ENCODE data around the gene ZNF672. TPM values are rescaled to one million over a fixed set of nuclear protein-coding genes. Genes with fewer than 3 reads are reported as not detected.

Gene ZNF672
- polyA plus RNA-seq, 4 donors = 17.2 to 25.7 (median 21.3) TPM

DNA sequence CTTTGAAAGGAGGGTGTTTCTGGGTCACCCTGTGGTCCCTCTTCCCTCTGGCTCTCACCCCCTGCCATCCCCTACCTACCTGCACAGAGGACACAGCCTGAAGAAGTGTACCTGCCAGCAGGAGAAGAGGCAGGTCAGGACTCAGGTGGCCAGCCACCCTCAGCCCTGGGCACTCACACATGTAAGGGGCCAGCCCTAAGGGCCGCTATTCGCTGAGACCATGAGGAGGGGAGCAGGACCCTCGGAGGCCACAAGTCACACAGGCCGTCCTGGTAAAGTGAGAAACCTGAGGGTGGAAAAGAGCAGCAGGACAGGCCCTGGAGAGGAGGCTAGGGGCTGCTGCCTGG is 19.7 kb downstream of the ZNF672 start:
- H3K36me3 ChIP-seq (ENCODE audit: control insufficient read depth in 3 of 3, insufficient read depth in 2 of 3, low read depth in 1 of 3, low read length in 3 of 3) = peaks cover 0 to 30% (median 0%) of the 10 kb centered on the region in 3 donors
- H3K27me3 ChIP-seq (ENCODE audit: control insufficient read depth in 3 of 3, insufficient read depth in 3 of 3, low read length in 3 of 3) = no peaks in the 10 kb centered on the region
- H3K27ac ChIP-seq (ENCODE audit: low read depth in 1 of 3, low read length in 2 of 3) = peak overlapping the region in 2 of 3 donors; percentile 80 to 93
- FAIRE-seq (no peak), DNase-seq (no peak)
- peak overlapping the region; percentile 45 to 60 (median 49) for H3K4me3 ChIP-seq (ENCODE audit: low read depth in 1 of 3, low read length in 3 of 3)
- H3K4me1 ChIP-seq (ENCODE audit: control insufficient read depth in 3 of 3, insufficient read depth in 2 of 3, low read depth in 1 of 3, low read length in 2 of 3) = peaks cover 0 to 17% (median 2%) of the 10 kb centered on the region in 3 donors
- no peaks in the 10 kb centered on the region for H3K9me3 ChIP-seq (ENCODE audit: control insufficient read depth in 2 of 2, insufficient read depth in 1 of 2, low read depth in 1 of 2, low read length in 1 of 2)
- WGBS, 3 donors = 8 to 19% (median 17%) methylated on average over 4 of the region's 4 CpGs

DNA sequence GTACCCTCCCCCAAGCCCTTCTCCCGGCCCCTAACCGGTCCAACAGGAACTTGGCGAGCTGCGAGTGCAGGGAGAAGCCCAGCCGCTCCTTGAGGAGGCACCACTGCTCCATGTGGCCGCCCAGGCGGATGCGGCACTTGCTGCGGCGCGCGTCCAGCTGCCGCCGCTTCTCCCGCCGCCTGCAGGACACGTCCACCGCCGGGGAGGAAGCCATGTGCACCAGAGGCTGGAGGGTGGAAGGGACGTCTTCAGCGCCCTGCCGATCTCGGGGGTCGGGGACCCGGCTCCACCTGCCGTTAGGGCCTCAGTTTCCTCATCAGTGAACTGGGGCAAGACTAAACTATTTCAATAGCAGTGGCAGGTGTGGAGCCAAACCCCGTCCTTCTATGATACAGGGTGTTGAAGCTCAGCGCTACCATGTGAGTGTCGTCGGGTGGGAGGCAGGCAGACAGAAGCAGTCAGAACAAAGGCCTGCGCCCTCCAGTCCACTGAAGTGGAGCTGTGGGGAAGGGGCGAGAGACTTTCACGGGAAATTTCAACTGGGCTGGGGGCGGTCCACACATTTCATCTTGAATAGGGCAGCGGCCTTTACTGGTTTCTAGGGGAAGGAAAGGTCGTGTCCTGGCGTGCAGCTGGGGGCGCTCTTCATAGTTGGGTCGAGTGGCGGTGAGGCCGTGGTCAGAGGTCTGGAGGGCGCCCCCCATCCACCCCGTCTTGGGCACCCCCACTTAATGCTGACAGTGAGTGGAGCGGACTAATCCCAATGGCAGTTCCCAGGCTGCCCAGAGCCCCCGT is 20.3 kb downstream of the ZNF672 start:
- Histone ChIP-seq H3K27me3 (ENCODE audit: control insufficient read depth in 3 of 3, insufficient read depth in 3 of 3, low read length in 3 of 3) (no peaks in the 10 kb centered on the region), H3K27ac (ENCODE audit: low read depth in 1 of 3, low read length in 2 of 3) (peak overlapping the region; percentile 61 to 93 (median 80)), H3K36me3 (ENCODE audit: control insufficient read depth in 3 of 3, insufficient read depth in 2 of 3, low read depth in 1 of 3, low read length in 3 of 3) (peaks cover 0 to 25% (median 0%) of the 10 kb centered on the region in 3 donors), H3K9me3 (ENCODE audit: control insufficient read depth in 2 of 2, insufficient read depth in 1 of 2, low read depth in 1 of 2, low read length in 1 of 2) (no peaks in the 10 kb centered on the region), H3K4me3 (ENCODE audit: low read depth in 1 of 3, low read length in 3 of 3) (peak overlapping the region; percentile 45 to 60 (median 49)), H3K4me1 (ENCODE audit: control insufficient read depth in 3 of 3, insufficient read depth in 2 of 3, low read depth in 1 of 3, low read length in 2 of 3) (peaks cover 0 to 17% (median 2%) of the 10 kb centered on the region in 3 donors)
- FAIRE-seq = no peak
- DNase-seq = peak; percentile 68 to 83
- 0 to 1% (median 1%) methylated on average over 41 to 45 of the region's 45 CpGs for WGBS, 3 donors

DNA sequence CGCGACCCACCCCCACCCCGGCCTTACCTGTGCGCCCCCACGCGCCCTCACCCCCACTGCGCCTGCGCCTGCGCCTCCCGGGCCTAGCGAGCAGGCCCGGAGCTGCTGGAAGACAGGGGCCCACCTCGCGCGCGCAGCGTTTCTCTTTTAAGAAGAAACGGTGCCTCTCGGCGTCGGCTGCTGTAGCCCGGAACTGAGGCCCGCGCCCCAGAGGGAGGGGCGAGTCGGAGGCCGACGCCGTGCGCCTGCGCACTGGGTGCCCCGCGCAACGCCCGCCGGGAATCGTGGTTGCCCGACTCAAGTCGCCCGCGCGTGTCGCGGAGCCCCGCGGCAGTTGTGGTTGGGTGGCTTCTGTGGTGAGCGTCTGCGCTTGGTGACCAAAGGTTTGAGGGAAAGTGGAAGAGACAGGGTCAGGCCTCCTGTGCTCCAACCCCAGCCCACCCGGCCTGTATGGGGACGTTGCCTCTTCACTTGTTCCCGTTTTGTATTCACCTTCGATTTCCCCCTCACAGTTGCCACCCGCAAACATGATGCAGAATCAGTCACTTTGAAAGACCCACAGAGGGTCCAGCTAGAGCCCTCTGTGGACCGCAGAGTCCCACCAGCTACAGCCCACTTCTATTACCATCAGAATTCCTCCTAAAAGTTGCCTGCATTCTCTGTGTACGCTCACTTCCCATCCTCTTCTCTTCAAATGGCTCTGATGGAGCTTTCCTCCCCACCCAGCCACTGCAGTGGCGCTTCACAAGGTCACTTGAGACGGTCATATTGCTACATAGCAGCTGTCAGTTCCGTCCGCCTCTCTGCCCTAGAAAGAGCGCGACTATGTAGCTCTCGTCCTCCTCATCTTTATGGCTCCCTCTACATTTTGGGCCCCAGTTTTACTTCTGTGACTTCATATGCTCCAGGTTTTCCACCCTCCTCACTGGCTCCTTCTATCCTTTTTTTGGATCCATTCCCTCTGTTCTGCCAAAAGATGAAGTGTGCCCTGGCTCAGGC is 21.2 kb downstream of the ZNF672 start, which contains the start of gene ZNF692:
ZNF692 (minus strand) TSS at position 195 of the 999 bp plus-strand sequence. CDS start 776 bp downstream, outside the sequence.
- Histone ChIP-seq H3K4me1 (ENCODE audit: control insufficient read depth in 3 of 3, insufficient read depth in 2 of 3, low read depth in 1 of 3, low read length in 2 of 3) (peaks cover 2 to 22% (median 2%) of the 10 kb centered on the region in 3 donors), H3K27me3 (ENCODE audit: control insufficient read depth in 3 of 3, insufficient read depth in 3 of 3, low read length in 3 of 3) (no peaks in the 10 kb centered on the region), H3K36me3 (ENCODE audit: control insufficient read depth in 3 of 3, insufficient read depth in 2 of 3, low read depth in 1 of 3, low read length in 3 of 3) (peaks cover 0 to 18% (median 0%) of the 10 kb centered on the region in 3 donors), H3K27ac (ENCODE audit: low read depth in 1 of 3, low read length in 2 of 3) (peak within 1 kb of the TSS; percentile 66 to 93 (median 80)), H3K4me3 (ENCODE audit: low read depth in 1 of 3, low read length in 3 of 3) (peak within 1 kb of the TSS; percentile 49 to 65 (median 60)), H3K9me3 (ENCODE audit: control insufficient read depth in 2 of 2, insufficient read depth in 1 of 2, low read depth in 1 of 2, low read length in 1 of 2) (no peaks in the 10 kb centered on the region)
- WGBS, 3 donors = 5 to 10% (median 9%) methylated on average over 47 to 62 of the region's 62 CpGs
- FAIRE-seq (no peak), DNase-seq (peak; percentile 97 to 99)

DNA sequence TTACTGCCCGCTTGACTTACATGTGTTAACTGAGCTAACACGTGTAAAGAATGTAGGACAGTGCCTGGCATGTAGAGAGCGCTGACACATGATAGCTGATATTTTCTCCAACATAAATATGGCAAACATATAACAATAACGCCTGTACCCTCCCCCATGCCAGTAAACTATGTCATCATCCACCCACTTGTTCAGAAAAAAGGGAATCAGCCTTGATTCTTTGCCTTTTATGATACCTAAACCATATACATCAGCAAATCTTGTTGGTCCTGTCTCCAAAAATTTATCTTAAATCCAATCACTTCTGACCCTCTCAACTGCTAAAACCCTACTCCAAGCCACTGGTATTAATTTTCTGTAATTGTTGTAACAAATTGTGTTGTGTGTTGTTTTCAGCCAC is 22.0 kb downstream of the ZNF672 start:
- Histone ChIP-seq H3K27ac (ENCODE audit: low read depth in 1 of 3, low read length in 2 of 3) (no peak overlapping the region), H3K4me3 (ENCODE audit: low read depth in 1 of 3, low read length in 3 of 3) (no peak overlapping the region), H3K36me3 (ENCODE audit: control insufficient read depth in 3 of 3, insufficient read depth in 2 of 3, low read depth in 1 of 3, low read length in 3 of 3) (peaks cover 0 to 13% (median 0%) of the 10 kb centered on the region in 3 donors), H3K9me3 (ENCODE audit: control insufficient read depth in 2 of 2, insufficient read depth in 1 of 2, low read depth in 1 of 2, low read length in 1 of 2) (no peaks in the 10 kb centered on the region), H3K4me1 (ENCODE audit: control insufficient read depth in 3 of 3, insufficient read depth in 2 of 3, low read depth in 1 of 3, low read length in 2 of 3) (peaks cover 2 to 22% (median 2%) of the 10 kb centered on the region in 3 donors), H3K27me3 (ENCODE audit: control insufficient read depth in 3 of 3, insufficient read depth in 3 of 3, low read length in 3 of 3) (no peaks in the 10 kb centered on the region)
- no peak for FAIRE-seq
- 90 to 97% (median 93%) methylated on average over 4 of the region's 4 CpGs for WGBS, 3 donors
- no peak for DNase-seq

DNA sequence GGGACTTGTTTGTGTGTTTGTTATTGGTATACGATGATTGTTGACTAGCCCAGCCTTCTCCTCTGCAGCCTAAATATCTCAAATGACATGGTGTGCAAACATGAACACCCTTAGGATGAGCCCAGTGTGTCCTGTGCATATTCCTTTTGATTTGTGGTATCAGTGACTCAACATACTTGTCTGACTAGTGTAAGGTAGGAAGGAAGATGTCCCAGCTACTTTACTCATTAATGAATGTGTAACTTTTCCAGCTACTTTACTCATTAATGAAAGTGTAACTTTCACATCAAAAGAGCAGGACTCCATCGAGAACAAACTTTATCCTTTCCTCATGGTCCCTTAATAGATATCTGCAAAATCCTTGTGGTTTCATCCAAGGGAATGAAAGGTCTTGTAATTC is 23.6 kb downstream of the ZNF672 start:
- H3K27me3 ChIP-seq (ENCODE audit: control insufficient read depth in 3 of 3, insufficient read depth in 3 of 3, low read length in 3 of 3) = no peaks in the 10 kb centered on the region
- FAIRE-seq (no peak), DNase-seq (no peak)
- no peaks in the 10 kb centered on the region for H3K9me3 ChIP-seq (ENCODE audit: control insufficient read depth in 2 of 2, insufficient read depth in 1 of 2, low read depth in 1 of 2, low read length in 1 of 2)
- no peak overlapping the region for H3K4me3 ChIP-seq (ENCODE audit: low read depth in 1 of 3, low read length in 3 of 3)
- peaks cover 2 to 22% (median 2%) of the 10 kb centered on the region in 3 donors for H3K4me1 ChIP-seq (ENCODE audit: control insufficient read depth in 3 of 3, insufficient read depth in 2 of 3, low read depth in 1 of 3, low read length in 2 of 3)
- H3K27ac ChIP-seq (ENCODE audit: low read depth in 1 of 3, low read length in 2 of 3) = no peak overlapping the region
- 85 to 94% (median 89%) methylated on average over 2 of the region's 2 CpGs for WGBS, 3 donors
- H3K36me3 ChIP-seq (ENCODE audit: control insufficient read depth in 3 of 3, insufficient read depth in 2 of 3, low read depth in 1 of 3, low read length in 3 of 3) = no peaks in the 10 kb centered on the region

DNA sequence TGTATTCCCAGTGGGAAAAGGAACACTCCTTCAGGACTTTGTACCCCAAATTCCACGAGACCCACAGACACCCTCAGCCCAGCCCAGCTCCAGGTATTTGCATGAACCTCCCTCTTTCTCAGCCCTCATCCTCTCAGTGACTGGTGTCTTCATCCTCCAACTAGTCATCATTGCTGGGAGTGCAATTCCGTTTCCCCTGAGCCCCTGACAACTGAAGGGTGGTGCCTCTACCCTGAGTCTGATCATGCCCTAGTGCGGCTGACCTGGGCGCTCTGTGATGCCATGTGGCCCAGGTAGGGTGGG is 24.6 kb downstream of the ZNF672 start:
- 7 to 13% (median 7%) methylated on average over 4 of the region's 4 CpGs for WGBS, 3 donors
- H3K4me3 ChIP-seq (ENCODE audit: low read depth in 1 of 3, low read length in 3 of 3) = peak overlapping the region; percentile 58 to 67 (median 62)
- FAIRE-seq = no peak
- peak overlapping the region; percentile 54 to 80 (median 62) for H3K27ac ChIP-seq (ENCODE audit: low read depth in 1 of 3, low read length in 2 of 3)
- H3K9me3 ChIP-seq (ENCODE audit: control insufficient read depth in 2 of 2, insufficient read depth in 1 of 2, low read depth in 1 of 2, low read length in 1 of 2) = peaks cover 0 to 5% of the 10 kb centered on the region in 2 donors
- H3K4me1 ChIP-seq (ENCODE audit: control insufficient read depth in 3 of 3, insufficient read depth in 2 of 3, low read depth in 1 of 3, low read length in 2 of 3) = peaks cover 2 to 14% (median 2%) of the 10 kb centered on the region in 3 donors
- no peaks in the 10 kb centered on the region for H3K36me3 ChIP-seq (ENCODE audit: control insufficient read depth in 3 of 3, insufficient read depth in 2 of 3, low read depth in 1 of 3, low read length in 3 of 3)
- H3K27me3 ChIP-seq (ENCODE audit: control insufficient read depth in 3 of 3, insufficient read depth in 3 of 3, low read length in 3 of 3) = no peaks in the 10 kb centered on the region
- no peak for DNase-seq

DNA sequence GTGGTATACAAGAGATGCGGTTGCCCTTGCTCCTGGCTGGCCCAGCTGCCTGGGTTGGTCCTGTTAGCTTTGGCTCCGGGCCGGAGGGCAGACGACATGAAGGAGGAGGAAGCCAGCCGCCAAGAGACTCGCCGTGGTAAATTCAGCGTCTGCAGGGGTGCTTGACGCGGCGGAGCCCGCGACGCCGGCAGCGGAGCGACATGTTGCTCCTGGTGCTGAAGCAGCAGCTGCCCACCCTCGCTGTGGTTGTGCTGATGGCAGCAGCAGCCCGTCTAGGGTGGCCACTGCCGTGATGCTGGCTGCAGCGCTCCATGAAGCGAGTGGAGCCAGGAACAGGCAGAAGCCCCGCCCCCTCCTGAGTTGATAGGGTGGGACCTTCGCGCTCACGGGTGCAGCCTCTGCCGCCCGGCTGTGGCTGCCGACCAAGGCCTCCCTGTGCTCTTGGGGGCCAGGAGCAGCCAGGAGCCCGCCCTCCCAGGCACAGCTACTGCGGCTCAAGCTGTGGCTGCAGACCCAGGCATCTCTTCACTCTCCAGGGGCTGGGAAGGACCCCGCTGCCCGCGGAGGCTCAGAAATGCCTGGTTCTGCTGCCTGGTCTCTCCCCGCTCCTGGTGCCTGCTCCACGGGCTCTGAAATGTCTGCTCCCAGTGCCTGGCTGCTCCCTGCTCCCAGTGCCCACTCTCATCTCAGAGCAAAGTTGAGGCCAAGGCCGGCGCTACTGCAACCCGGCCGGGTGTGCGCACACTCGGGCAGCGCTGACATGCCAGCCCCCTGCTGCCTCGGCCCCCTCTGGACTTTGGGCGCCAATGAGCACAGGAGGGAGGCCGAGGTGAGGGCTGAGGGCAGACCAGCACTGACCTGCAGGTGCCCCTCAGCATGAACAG is 25.2 kb downstream of the ZNF672 start:
- FAIRE-seq = no peak
- WGBS, 3 donors = 9 to 19% (median 10%) methylated on average over 37 to 46 of the region's 46 CpGs

More for the DNA sequence above, 25.2 kb downstream of the ZNF672 start:
- no peaks in the 10 kb centered on the region for H3K36me3 ChIP-seq (ENCODE audit: control insufficient read depth in 3 of 3, insufficient read depth in 2 of 3, low read depth in 1 of 3, low read length in 3 of 3)
- H3K4me3 ChIP-seq (ENCODE audit: low read depth in 1 of 3, low read length in 3 of 3) = peak overlapping the region; percentile 58 to 67 (median 62)
- DNase-seq = peak; percentile 84 to 92
- peaks cover 0 to 11% of the 10 kb centered on the region in 2 donors for H3K9me3 ChIP-seq (ENCODE audit: control insufficient read depth in 2 of 2, insufficient read depth in 1 of 2, low read depth in 1 of 2, low read length in 1 of 2)
- H3K27ac ChIP-seq (ENCODE audit: low read depth in 1 of 3, low read length in 2 of 3) = peak overlapping the region; percentile 54 to 80 (median 62)
- no peaks in the 10 kb centered on the region for H3K27me3 ChIP-seq (ENCODE audit: control insufficient read depth in 3 of 3, insufficient read depth in 3 of 3, low read length in 3 of 3)
- H3K4me1 ChIP-seq (ENCODE audit: control insufficient read depth in 3 of 3, insufficient read depth in 2 of 3, low read depth in 1 of 3, low read length in 2 of 3) = peaks cover 0 to 11% (median 2%) of the 10 kb centered on the region in 3 donors
